Measurements from ENCODE around the gene LMX1B. TPM values are rescaled to one million over a fixed set of nuclear protein-coding genes. Genes with fewer than 3 reads are reported as not detected.

The LMX1B gene
- total RNA-seq, 1 experiment from 2014 or later: 12.4 TPM

- ATAC-seq: no peak
- CTCF ChIA-PET: interaction anchor here (0.6 to 2.7 kb wide), 7 partner anchors 15 to 160 kb away, joined by 3 to 14 read pairs (median 3); no protein-coding TSS in a partner anchor
- peak overlapping the region; percentile 22; the same call in 1 of the 2 replicates for H3K4me3 Mint-ChIP-seq
- POLR2A ChIA-PET: no interaction called here
- H3K36me3 Mint-ChIP-seq: no peaks in the 10 kb centered on the region
- H3K27ac Mint-ChIP-seq: no peak overlapping the region
- TF ChIP-seq SMAD3 (CRISPR knock-in tag; IDR thresholded peaks at IDR 0.05; ENCODE audit: borderline replicate concordance) (no peak), PRDM15 (CRISPR knock-in tag; IDR thresholded peaks at IDR 0.05) (peak; percentile 86)
- peaks cover 100% of the 10 kb centered on the region for H3K27me3 Mint-ChIP-seq (ENCODE audit: low read depth)
- no peaks in the 10 kb centered on the region for H3K9me3 Mint-ChIP-seq
- H3K4me1 Mint-ChIP-seq: peaks cover 75% of the 10 kb centered on the region
- peak; percentile 31 for DNase-seq (ENCODE audit: low spot score)
Observed at GRCh38 chr9:126621919-126622735, 8.4 kb downstream of the LMX1B start.

GRCh38 chr9:126623314-126623666 lies 9.6 kb downstream of the LMX1B start:
- ATAC-seq: no peak
- DNase-seq (ENCODE audit: low spot score): no peak
- H3K27me3 Mint-ChIP-seq (ENCODE audit: low read depth): peaks cover 100% of the 10 kb centered on the region
- ChIA-PET CTCF (interaction anchor here (0.8 to 2.7 kb wide), 11 partner anchors 10 to 158 kb away, joined by 3 to 14 read pairs (median 4); partner anchors contain the start of gene LMX1B), POLR2A (no interaction called here)
- no peak overlapping the region for H3K27ac Mint-ChIP-seq
- peaks cover 68% of the 10 kb centered on the region for H3K4me1 Mint-ChIP-seq
- H3K4me3 Mint-ChIP-seq: no peak overlapping the region
- H3K36me3 Mint-ChIP-seq: no peaks in the 10 kb centered on the region
- TF ChIP-seq ZNF671 (CRISPR knock-in tag; IDR thresholded peaks at IDR 0.05): no peak
- no peak for TF ChIP-seq ARID4B (CRISPR knock-in tag; IDR thresholded peaks at IDR 0.05; ENCODE audit: borderline replicate concordance)
- H3K9me3 Mint-ChIP-seq: no peaks in the 10 kb centered on the region

- H3K4me1 Mint-ChIP-seq: peaks cover 64% of the 10 kb centered on the region
Observed at GRCh38 chr9:126623667-126624478, 10.1 kb downstream of the LMX1B start.

More at GRCh38 chr9:126623667-126624478, 10.1 kb downstream of the LMX1B start:
- ATAC-seq: peak; percentile 9
- Mint-ChIP-seq H3K4me3 (peak overlapping the region; percentile 72), H3K9me3 (no peaks in the 10 kb centered on the region), H3K27me3 (ENCODE audit: low read depth) (peaks cover 100% of the 10 kb centered on the region), H3K36me3 (no peaks in the 10 kb centered on the region), H3K27ac (no peak overlapping the region)
- peak; percentile 47 for DNase-seq (ENCODE audit: low spot score)
- TF ChIP-seq PREB (CRISPR knock-in tag; IDR thresholded peaks at IDR 0.05; ENCODE audit: borderline replicate concordance) (no peak), MAX (CRISPR knock-in tag; IDR thresholded peaks at IDR 0.05) (peak; percentile 41; the same call in 1 of the 2 replicates), ZBTB21 (CRISPR knock-in tag; IDR thresholded peaks at IDR 0.05; ENCODE audit: borderline replicate concordance) (no peak)
- POLR2A ChIA-PET: no interaction called here
- CTCF ChIA-PET: interaction anchor here (0.7 to 2.7 kb wide), 15 partner anchors 11 to 670 kb away, joined by 3 to 14 read pairs (median 4); partner anchors contain the start of gene LMX1B

Measured in WTC11 (cell line).